Esophagus squamous epithelium (tissue), 4 donors: ENCODE data around the gene CRACDL.

Experiments
- POLR2A ChIP-seq, 4 donors: fragments of 450-650 bp; IDR thresholded peaks; one replicate each; pipeline ENCODE4 v1.6.1; 2017; ENCODE audit warnings: antibody characterized with exemption in 4 of 4, mild to moderate bottlenecking in 4 of 4, moderate library complexity in 3 of 4
- TF ChIP-seq, protein P1 (sequence below), 6 experiments: fragments of 450-650 bp in 4 of 6; fragments of 200-600 bp in 2 of 6; sonication (generic) in 2 of 6; IDR thresholded peaks; one replicate each; pipeline ENCODE4 v1.5.1; 2016 to 2019; ENCODE audit warnings: antibody characterized with exemption in 6 of 6, mild to moderate bottlenecking in 4 of 6, moderate library complexity in 4 of 6

- TF ChIP-seq, protein P1, sequence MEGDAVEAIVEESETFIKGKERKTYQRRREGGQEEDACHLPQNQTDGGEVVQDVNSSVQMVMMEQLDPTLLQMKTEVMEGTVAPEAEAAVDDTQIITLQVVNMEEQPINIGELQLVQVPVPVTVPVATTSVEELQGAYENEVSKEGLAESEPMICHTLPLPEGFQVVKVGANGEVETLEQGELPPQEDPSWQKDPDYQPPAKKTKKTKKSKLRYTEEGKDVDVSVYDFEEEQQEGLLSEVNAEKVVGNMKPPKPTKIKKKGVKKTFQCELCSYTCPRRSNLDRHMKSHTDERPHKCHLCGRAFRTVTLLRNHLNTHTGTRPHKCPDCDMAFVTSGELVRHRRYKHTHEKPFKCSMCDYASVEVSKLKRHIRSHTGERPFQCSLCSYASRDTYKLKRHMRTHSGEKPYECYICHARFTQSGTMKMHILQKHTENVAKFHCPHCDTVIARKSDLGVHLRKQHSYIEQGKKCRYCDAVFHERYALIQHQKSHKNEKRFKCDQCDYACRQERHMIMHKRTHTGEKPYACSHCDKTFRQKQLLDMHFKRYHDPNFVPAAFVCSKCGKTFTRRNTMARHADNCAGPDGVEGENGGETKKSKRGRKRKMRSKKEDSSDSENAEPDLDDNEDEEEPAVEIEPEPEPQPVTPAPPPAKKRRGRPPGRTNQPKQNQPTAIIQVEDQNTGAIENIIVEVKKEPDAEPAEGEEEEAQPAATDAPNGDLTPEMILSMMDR (IDR thresholded peaks at IDR 0.05) = no peak
- TF ChIP-seq POLR2A (IDR thresholded peaks at IDR 0.05) = no peak
Measured at GRCh38 chr2:98924910-98925309, 11.1 kb downstream of the CRACDL start.
